ENCODE results near the gene MYO1D. TPM values are rescaled to one million over a fixed set of nuclear protein-coding genes. Genes with fewer than 3 reads are reported as not detected.

Gene MYO1D
- total RNA-seq, 1 experiment from 2014 or later, result 23.5 TPM

DNA sequence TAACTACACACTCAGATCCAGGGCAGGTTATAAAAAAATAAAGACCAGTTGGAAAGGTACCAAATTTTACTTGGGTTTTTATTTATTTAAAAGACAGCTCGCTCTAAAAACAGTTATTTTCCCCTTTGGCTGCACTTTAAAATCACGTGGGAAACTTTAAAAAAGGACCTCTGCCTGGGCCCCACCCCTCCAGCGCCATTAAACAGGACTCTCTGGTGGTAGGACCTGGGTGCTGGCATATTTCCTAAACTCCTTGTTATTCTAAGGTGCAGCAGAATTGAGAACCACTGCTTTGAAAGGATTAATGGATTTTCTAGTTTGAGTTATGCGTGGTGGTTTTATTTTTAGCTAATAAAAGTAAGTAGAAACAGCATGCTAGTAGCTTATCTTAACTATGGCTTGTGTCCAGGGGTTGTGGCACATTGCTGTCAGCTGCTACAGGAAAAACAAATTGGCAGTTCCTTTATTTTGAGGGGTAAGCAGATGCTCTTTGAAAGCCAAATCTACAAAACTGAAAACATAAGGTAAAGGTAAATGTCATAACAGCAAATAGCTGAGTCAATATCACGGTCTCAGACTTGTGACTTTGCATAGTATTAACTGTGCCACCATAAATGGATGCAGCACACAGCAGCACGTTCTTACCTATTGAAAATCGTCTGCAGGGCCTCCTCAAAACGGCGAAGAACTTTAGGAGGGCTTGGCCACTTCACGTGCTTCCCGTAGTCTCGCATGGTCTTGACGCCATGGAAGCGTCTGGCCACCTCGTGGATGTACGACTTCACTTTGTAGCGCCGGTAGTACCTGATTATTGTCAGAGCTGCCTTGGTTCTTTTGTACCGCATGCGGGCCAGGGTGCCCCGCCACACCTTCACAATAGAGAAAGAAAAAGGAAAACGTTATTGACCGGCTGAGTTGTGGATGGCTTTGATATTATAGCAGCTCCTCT, 218.2 kb downstream of the MYO1D start:
- no TSS peak for BruUV-seq (replicated peaks)
- H3K27me3 ChIP-seq (ENCODE audit: low read length), result no peaks in the 10 kb centered on the region
- DNase-seq, result no peak
- no peaks in the 10 kb centered on the region for H3K36me3 ChIP-seq (ENCODE audit: low read depth, low read length)
- no peak overlapping the region for H3K9ac ChIP-seq (ENCODE audit: low read length)
- no peak for ATAC-seq
- CTCF ChIA-PET, result interaction anchor here (0.5 to 1.2 kb wide), 3 partner anchors 39 to 128 kb away, joined by 3 read pairs; no protein-coding TSS in a partner anchor
- no peaks in the 10 kb centered on the region for H3K9me2 ChIP-seq (replicated peaks; ENCODE audit: low read length)
- no peak overlapping the region for H2AFZ ChIP-seq (ENCODE audit: low read length)
- H3F3A ChIP-seq (ENCODE audit: low read length, unreplicated experiment), result no peaks in the 10 kb centered on the region
- POLR2A ChIA-PET (ENCODE audit: unreplicated experiment), result interaction anchor here (0.5 kb wide), 1 partner anchor 251 kb away, joined by 5 read pairs; no protein-coding TSS in a partner anchor
- no peaks in the 10 kb centered on the region for H3K79me2 ChIP-seq (ENCODE audit: low read length)
- H3K9me3 ChIP-seq (ENCODE audit: low read length), result no peaks in the 10 kb centered on the region
- H3K4me1 ChIP-seq (ENCODE audit: insufficient read depth, low read length), result no peaks in the 10 kb centered on the region
- no peak overlapping the region for H3K4me3 ChIP-seq (ENCODE audit: low read length)
- no peak overlapping the region for H3K27ac ChIP-seq (ENCODE audit: low read length)
- intact Hi-C loops (cut with micrococcal nuclease), result loop anchor here (1.0 kb wide), 1 partner anchor 97 kb away; no protein-coding TSS in a partner anchor
- H3K4me2 ChIP-seq (ENCODE audit: low read length), result no peak overlapping the region
- H4K20me1 ChIP-seq (ENCODE audit: low read length), result no peaks in the 10 kb centered on the region
- no peak for TF ChIP-seq CTCF (conservative IDR thresholded peaks at IDR 0.05; ENCODE audit: low read depth, low read length)
- no peak for TF ChIP-seq EZH2 (IDR thresholded peaks at IDR 0.05; ENCODE audit: low read length, unreplicated experiment)
- no peak for TF ChIP-seq EZH2phosphoT487 (IDR thresholded peaks at IDR 0.05; ENCODE audit: borderline replicate concordance, low read length)

DNA sequence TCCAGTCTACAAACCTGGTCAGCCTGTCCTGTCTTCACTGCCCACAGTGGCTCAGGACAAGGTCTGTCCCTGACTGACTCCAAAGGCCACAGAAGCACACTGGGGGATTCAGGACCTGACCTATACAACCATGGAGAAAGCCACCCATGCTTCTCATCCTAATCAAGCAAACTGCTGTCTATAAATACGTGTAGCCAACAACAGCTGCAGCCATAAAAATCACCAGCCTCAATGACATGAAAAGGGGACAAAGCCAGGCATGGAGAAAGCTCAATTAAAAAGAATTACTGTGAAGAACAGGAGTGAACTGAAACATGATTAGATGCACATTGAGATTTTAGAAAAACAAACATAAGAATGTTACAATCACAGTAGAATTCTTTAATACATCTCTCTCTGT, 220.0 kb downstream of the MYO1D start:
- TF ChIP-seq EZH2phosphoT487 (IDR thresholded peaks at IDR 0.05; ENCODE audit: borderline replicate concordance, low read length), result no peak
- no peak for TF ChIP-seq EZH2 (IDR thresholded peaks at IDR 0.05; ENCODE audit: low read length, unreplicated experiment)
- no peak for TF ChIP-seq CTCF (conservative IDR thresholded peaks at IDR 0.05; ENCODE audit: low read depth, low read length)
- Histone ChIP-seq H3K27me3 (ENCODE audit: low read length) (no peaks in the 10 kb centered on the region), H3F3A (ENCODE audit: low read length, unreplicated experiment) (no peaks in the 10 kb centered on the region), H3K4me3 (ENCODE audit: low read length) (no peak overlapping the region), H3K27ac (ENCODE audit: low read length) (no peak overlapping the region), H4K20me1 (ENCODE audit: low read length) (no peaks in the 10 kb centered on the region), H3K79me2 (ENCODE audit: low read length) (no peaks in the 10 kb centered on the region), H3K9ac (ENCODE audit: low read length) (no peak overlapping the region), H3K36me3 (ENCODE audit: low read depth, low read length) (no peaks in the 10 kb centered on the region), H3K9me2 (replicated peaks; ENCODE audit: low read length) (no peaks in the 10 kb centered on the region), H3K4me2 (ENCODE audit: low read length) (no peak overlapping the region), H3K4me1 (ENCODE audit: insufficient read depth, low read length) (no peaks in the 10 kb centered on the region), H2AFZ (ENCODE audit: low read length) (no peak overlapping the region), H3K9me3 (ENCODE audit: low read length) (no peaks in the 10 kb centered on the region)
- CTCF ChIA-PET, result no interaction called here
- ATAC-seq, result no peak
- POLR2A ChIA-PET (ENCODE audit: unreplicated experiment), result no interaction called here
- no TSS peak for BruUV-seq (replicated peaks)
- intact Hi-C loops (cut with micrococcal nuclease), result no loop called here
- DNase-seq, result no peak

- H3K27me3 ChIP-seq (ENCODE audit: low read length), result no peaks in the 10 kb centered on the region
- ATAC-seq (no peak), DNase-seq (no peak)
- no peaks in the 10 kb centered on the region for H3K4me1 ChIP-seq (ENCODE audit: insufficient read depth, low read length)
- H4K20me1 ChIP-seq (ENCODE audit: low read length), result no peaks in the 10 kb centered on the region
- H3K9ac ChIP-seq (ENCODE audit: low read length), result no peak overlapping the region
- peaks cover 11% of the 10 kb centered on the region for H3K36me3 ChIP-seq (ENCODE audit: low read depth, low read length)
- H3K4me2 ChIP-seq (ENCODE audit: low read length), result no peak overlapping the region
- H3K27ac ChIP-seq (ENCODE audit: low read length), result no peak overlapping the region
- TF ChIP-seq EZH2phosphoT487 (IDR thresholded peaks at IDR 0.05; ENCODE audit: borderline replicate concordance, low read length) (no peak), EZH2 (IDR thresholded peaks at IDR 0.05; ENCODE audit: low read length, unreplicated experiment) (no peak), CTCF (conservative IDR thresholded peaks at IDR 0.05; ENCODE audit: low read depth, low read length) (no peak)
- no peaks in the 10 kb centered on the region for H3K9me2 ChIP-seq (replicated peaks; ENCODE audit: low read length)
- H3K4me3 ChIP-seq (ENCODE audit: low read length), result no peak overlapping the region
- BruUV-seq (replicated peaks), result no TSS peak
- CTCF ChIA-PET, result no interaction called here
- intact Hi-C loops (cut with micrococcal nuclease), result no loop called here
- POLR2A ChIA-PET (ENCODE audit: unreplicated experiment), result no interaction called here
- no peaks in the 10 kb centered on the region for H3F3A ChIP-seq (ENCODE audit: low read length, unreplicated experiment)
- no peak overlapping the region for H2AFZ ChIP-seq (ENCODE audit: low read length)
- no peaks in the 10 kb centered on the region for H3K79me2 ChIP-seq (ENCODE audit: low read length)
- H3K9me3 ChIP-seq (ENCODE audit: low read length), result no peaks in the 10 kb centered on the region
Measured at GRCh38 chr17:32654324-32654723, 222.6 kb downstream of the MYO1D start.
